Activated CD4-positive, alpha-beta T cell treated with anti-CD3 and anti-CD28 coated beads, Interleukin-2, amount 50 U/mL, for 1 hour (primary cell): ENCODE measurements around the gene TRIM14.
"Not testable (repeated sequence)": the region's sequence is repeated elsewhere in the genome, so short reads cannot be mapped to it uniquely, and the experiment has no call there.

Experiments used
- DNase-seq: peaks from one replicate; pipeline ENCODE4 v3.0.0-alpha.2; 2020

Gene TRIM14

DNA sequence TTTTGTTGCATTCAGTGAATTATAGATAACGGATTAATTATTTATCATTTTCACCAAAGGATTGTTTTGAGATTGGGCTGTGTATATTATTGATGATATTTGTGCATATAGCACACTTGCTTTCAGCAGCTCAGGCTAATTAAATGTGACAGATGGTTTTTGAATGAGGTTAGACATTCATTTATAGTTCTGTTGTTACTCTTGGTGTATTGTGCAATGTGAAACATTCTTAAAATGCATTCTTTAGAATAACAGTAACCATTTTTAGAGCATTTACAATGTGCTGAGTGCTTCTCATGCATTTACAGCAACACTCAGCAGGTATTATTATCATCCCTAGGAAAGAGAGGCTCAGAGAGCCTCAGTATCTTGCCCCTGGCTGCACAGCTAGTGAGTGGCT, 38.7 kb downstream of the TRIM14 start:
- DNase-seq, result no peak

- DNase-seq, result no peak
Measured at GRCh38 chr9:98078895-98079294, 40.1 kb downstream of the TRIM14 start.

DNA sequence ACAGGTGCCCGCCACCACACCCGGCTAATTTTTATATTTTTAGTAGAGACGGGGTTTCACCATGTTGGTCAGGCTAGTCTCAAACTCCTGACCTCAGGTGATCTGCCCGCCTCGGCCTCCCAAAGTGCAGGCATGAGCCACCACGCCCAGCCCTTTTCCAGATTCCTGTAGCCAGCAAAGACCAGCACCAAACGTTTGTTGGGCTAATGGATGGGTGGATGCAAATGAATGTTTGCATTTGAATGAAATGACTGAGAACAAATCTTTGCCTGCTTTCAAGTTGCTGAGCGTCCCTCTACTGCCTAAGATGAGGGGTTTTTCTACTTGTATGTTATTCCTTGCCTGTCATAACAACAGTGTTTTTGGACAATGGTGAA, 42.5 kb downstream of the TRIM14 start:
- not testable (repeated sequence) for DNase-seq

GRCh38 chr9:98075332-98075805, 43.7 kb downstream of the TRIM14 start:
- no peak for DNase-seq

DNA sequence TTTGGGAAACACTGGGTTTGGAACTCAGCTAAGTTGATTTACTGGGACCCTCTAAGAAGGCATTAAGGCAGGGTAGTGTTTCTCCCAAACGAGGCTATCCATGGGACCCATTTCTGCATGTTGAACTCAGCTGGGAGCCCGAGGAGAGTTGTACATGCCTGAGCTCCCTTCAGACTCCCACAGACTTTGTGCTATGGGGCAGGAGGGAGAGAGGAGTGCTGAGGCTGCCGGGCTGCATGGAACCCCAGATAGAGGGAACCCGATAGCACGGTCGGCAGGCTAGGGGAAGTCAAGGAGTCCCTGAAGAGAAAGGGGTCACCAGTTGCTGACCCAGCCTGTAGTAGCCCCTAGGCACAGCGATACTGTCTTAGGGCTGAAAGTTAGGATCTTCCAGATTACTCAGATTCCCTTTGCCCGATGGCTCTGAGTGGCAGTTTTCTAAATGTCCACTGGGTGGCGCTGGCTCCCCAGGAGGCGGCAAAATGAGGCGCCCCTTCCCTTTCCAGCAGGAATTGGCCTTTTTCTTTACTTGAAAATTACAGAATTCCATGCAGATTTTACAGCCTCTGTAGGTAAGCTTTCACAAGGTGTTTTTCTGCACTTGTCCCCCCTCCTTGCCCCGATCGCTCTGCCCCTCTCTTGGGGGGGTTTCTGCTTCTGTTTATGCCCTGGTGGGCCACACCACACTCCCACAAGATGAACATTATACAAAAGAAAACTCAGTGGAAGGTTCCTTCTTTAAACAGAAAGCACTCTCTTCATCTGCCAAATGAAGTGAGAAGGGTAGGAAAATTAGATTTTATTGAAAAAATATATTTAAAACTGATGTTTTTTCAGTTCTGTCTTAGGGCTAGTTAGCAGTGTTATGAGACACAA, 44.7 kb downstream of the TRIM14 start:
- DNase-seq, result peak; percentile 67

DNA sequence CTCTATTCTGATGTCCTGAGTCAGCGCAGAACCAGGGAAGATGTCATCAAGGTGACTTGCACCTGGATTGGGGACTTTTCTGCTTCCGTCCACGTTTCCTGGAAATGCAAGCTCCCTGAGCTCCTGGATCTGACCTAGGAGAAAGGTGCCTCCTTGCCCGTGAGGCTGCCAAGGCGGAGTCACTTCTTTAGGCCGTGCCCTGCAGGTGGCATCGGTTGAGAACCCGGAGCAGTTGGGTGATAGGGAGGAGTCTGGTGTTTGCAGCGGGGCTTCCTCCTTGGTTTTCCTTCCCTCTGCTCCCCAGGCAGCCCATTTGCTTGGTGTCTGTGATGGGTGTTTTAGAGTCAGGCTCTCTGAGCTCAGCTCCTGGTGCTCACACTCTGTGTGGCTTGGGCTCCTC, 47.3 kb downstream of the TRIM14 start:
- DNase-seq, result no peak

DNA sequence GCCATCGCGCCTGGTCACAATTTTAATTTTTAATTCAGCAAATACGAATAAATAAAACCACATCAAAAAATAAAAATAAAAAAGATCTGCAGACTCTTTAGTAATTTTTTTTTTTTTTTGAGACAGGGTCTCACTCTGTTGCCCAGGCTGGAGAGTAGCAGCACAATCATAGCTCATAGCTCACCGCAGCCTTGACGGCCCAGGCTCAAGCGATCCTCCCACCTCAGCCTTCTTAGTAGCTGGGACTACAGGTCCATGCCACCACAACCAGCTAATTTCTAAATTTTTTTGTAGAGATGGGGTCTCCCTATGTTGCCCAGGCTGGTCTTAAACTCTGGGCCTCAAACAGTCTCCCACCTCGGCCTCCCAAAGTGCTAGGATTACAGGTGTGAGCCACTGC, 48.3 kb downstream of the TRIM14 start:
- no peak for DNase-seq

- no peak for DNase-seq
Measured at GRCh38 chr9:98069551-98069950, 49.5 kb downstream of the TRIM14 start.

DNA sequence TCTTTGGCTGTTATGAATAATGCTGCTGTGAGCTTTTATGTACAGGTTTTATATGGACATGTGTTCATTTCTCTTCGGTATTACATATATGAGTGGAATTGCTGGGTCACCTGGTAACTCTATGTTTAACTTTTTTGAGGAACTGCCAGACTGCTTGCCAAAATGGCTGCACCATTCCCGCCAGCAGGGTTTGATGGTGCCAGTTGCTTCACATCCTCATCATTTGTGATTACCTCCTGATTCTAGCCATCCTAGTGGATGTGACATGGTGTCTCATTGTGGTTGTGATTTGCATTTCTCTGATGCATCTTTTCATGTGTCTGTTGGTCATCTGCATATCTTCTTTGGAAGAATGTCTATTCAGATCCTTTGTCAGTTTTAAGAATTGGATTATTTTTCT, 51.8 kb downstream of the TRIM14 start:
- DNase-seq, result no peak

GRCh38 chr9:98066235-98066634, 52.8 kb downstream of the TRIM14 start:
- DNase-seq, result no peak

- DNase-seq, result no peak
Measured at GRCh38 chr9:98064623-98065392, 54.2 kb downstream of the TRIM14 start.

- no peak for DNase-seq
Measured at GRCh38 chr9:98062161-98062560, 56.9 kb downstream of the TRIM14 start.

GRCh38 chr9:98057138-98057799, 61.8 kb downstream of the TRIM14 start:
- peak; percentile 37 for DNase-seq

- DNase-seq, result peak; percentile 89
Measured at GRCh38 chr9:98056269-98057137, 62.5 kb downstream of the TRIM14 start, which contains the start of gene NANS. Gene NANS (plus strand): TSS chr9:98056732. CDS start chr9:98056809, 77 bp downstream.

DNA sequence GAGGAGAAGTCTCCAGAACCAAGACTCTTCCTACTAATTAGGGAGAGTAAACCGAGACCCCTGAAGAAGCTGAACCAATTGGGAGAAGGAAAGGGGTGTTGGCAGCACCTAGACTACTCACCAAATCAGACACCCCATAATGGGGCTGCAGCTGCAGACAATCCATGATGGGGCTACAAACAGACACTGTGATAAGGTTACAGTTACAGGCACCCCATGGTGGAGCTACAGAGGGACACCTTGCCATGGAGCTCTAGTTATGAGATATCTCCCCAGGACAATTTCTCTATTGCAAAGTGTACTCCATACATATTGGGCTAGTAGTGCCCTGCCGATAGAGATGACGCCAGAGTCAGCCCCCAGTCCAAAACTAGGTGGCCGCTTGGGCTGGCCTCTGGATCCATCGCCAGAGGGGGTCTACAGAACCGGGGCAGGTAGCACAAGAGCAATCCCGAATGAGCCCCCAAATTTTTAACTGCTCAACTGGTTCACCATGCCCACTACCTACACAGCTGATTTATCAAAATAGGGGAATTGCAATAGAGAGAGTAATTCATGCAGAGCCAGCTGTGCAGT, 64.6 kb downstream of the TRIM14 start:
- DNase-seq, result no peak

DNA sequence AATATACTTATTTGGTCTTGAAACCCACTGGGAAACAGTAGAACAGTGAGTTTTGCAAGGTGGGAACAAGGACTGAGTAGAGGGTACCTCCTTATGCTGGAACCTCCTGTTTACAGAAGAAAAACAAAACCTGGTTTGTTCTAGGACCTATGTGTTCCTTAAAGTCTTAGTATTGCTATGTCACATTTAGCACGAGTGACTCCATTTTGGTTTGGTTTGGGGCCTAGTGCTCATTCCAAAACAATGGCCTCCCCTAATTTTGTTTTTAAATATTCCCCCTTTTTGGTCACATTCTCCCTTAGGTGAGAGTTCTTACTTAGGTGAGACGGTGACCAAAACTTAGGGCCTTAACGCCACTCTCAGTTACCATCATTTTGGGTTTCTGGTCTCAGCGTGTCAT, 68.7 kb downstream of the TRIM14 start:
- no peak for DNase-seq

- DNase-seq, result no peak
Measured at GRCh38 chr9:98049288-98050072, 69.5 kb downstream of the TRIM14 start.

- DNase-seq, result no peak
Measured at GRCh38 chr9:98047002-98047401, 72.0 kb downstream of the TRIM14 start.

DNA sequence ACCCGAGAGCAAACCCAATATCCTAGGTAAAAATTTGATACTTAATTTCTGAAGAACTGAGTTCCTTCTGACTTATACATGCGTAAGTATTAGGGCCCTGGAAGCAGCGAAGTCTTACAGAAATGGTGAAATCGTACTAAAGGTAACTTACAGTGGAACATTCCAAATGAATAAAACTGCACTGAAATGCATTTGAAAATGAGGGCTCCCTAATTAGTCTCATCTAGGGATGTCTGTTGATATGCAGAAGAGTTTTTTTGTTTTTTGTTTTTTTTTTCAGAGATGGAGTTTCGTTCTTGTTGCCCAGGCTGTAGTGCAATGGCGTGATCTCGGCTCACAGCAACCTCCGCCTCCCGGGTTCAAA, 72.9 kb downstream of the TRIM14 start:
- no peak for DNase-seq

DNA sequence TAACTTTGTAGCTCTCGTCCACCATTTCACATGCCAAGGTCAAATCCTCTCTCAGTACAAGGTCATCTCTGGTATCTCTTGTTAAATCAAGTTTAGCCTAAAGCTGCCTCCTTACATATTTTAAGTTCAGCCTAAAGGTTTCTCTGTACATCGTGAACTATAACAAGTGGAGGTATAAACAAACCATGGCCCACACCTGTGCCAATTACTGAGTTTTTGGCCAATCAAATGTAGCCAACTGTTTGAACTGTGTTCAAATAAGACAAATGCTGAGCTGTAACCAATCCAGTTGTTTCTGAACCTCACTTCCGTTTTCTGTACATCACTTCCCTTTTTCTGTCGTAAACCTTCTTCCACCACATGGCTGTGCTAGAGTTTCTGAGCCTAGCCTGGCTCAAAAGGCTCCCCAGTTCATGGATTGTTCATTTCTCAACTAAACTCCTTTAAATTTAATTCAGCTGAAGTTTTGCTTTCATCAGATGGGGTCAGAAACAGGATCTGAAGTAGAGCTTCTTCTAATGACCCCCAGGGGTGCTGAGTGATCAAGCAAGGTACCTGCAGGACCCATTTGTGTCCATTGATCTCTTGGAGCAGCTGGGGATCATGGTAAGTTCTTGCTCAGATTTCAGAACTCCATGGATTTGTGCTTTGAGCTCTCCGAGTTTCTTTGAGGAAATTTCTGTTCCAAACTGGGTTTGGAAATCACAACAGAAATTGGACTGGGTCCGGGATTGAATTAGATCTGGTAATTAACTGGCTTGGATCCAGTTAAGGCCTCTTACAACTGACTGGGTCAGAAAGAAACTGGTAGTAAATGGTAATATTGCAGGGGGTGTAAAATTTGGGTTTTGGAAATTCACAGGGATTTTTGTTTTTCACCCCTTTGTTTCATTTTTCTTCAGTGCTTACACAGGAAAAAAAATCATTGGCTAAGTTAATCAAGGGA, 73.5 kb downstream of the TRIM14 start:
- DNase-seq, result peak; percentile 3
